Measurements from ENCODE around the gene SCRN2. TPM values are rescaled to one million over a fixed set of nuclear protein-coding genes. Genes with fewer than 3 reads are reported as not detected.

The SCRN2 gene
- total RNA-seq, 1 donor from 2014 or later, result 30.9 TPM

DNA sequence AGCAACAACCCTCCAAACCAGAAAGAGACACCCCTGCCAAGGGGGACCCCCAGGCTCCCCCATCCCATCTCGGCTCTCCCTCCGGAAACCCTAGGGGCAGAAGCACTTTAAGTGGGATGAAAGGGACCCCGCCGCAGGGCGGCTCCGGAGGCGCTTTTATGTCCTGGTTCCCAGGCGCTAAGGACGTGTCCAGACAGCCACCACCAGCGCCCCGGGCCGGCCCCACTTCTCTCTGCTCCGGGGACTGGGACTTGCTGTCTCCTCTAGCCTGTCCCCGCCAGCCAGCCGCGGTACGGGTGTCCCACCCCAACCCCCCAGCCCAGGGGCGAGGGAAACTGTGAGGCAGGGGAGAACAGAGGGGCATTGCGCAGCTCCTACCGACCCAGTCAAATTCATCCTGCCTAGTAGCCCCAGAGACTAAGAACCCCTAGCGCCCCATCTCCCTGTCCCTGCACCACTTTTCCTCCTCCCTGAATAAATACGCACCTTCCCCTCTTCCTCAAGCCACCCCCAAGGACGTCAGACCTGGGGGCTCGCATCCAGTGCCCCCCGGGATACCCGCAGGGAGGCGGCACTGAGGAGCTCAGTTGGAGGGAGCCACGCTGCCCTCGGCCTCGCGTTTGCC lies 5.8 kb upstream of the SCRN2 start:
- intact Hi-C loops (cut with DNase I), result no loop called here
- DNase-seq (no peak), ATAC-seq (no peak)
- Histone ChIP-seq H3K9me3 (no peaks in the 10 kb centered on the region), H3K4me1 (peaks cover 58% of the 10 kb centered on the region), H3K27me3 (ENCODE audit: low read depth) (peaks cover 75% of the 10 kb centered on the region), H3K36me3 (no peaks in the 10 kb centered on the region), H3K27ac (no peak overlapping the region), H3K4me3 (no peak overlapping the region)
- TF ChIP-seq, protein P1, sequence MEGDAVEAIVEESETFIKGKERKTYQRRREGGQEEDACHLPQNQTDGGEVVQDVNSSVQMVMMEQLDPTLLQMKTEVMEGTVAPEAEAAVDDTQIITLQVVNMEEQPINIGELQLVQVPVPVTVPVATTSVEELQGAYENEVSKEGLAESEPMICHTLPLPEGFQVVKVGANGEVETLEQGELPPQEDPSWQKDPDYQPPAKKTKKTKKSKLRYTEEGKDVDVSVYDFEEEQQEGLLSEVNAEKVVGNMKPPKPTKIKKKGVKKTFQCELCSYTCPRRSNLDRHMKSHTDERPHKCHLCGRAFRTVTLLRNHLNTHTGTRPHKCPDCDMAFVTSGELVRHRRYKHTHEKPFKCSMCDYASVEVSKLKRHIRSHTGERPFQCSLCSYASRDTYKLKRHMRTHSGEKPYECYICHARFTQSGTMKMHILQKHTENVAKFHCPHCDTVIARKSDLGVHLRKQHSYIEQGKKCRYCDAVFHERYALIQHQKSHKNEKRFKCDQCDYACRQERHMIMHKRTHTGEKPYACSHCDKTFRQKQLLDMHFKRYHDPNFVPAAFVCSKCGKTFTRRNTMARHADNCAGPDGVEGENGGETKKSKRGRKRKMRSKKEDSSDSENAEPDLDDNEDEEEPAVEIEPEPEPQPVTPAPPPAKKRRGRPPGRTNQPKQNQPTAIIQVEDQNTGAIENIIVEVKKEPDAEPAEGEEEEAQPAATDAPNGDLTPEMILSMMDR (IDR thresholded peaks at IDR 0.05), result no peak

DNA sequence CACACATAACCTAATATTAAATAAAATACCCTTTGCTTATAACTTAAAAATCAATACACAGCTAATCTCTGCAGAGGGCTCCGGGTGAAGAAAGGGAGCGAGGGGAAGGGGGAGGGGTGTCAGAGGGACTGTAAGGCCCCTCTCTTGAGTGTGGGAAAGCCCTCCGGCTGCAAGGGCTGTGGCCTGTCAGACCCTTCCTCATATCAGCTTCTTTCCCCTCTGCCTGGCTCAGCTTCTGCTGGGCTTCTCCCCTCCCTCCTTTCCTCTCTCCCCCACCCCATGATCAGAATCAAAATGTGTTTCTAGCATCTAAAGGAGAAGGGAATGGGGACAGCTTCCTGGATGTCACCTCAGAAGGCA lies 4.6 kb upstream of the SCRN2 start:
- H3K27ac ChIP-seq, result no peak overlapping the region
- no peak overlapping the region for H3K4me3 ChIP-seq
- intact Hi-C loops (cut with DNase I), result no loop called here
- peaks cover 65% of the 10 kb centered on the region for H3K27me3 ChIP-seq (ENCODE audit: low read depth)
- DNase-seq (no peak), ATAC-seq (no peak)
- no peaks in the 10 kb centered on the region for H3K9me3 ChIP-seq
- TF ChIP-seq, protein P1 (IDR thresholded peaks at IDR 0.05), result no peak
- H3K4me1 ChIP-seq, result peaks cover 54% of the 10 kb centered on the region
- no peaks in the 10 kb centered on the region for H3K36me3 ChIP-seq

DNA sequence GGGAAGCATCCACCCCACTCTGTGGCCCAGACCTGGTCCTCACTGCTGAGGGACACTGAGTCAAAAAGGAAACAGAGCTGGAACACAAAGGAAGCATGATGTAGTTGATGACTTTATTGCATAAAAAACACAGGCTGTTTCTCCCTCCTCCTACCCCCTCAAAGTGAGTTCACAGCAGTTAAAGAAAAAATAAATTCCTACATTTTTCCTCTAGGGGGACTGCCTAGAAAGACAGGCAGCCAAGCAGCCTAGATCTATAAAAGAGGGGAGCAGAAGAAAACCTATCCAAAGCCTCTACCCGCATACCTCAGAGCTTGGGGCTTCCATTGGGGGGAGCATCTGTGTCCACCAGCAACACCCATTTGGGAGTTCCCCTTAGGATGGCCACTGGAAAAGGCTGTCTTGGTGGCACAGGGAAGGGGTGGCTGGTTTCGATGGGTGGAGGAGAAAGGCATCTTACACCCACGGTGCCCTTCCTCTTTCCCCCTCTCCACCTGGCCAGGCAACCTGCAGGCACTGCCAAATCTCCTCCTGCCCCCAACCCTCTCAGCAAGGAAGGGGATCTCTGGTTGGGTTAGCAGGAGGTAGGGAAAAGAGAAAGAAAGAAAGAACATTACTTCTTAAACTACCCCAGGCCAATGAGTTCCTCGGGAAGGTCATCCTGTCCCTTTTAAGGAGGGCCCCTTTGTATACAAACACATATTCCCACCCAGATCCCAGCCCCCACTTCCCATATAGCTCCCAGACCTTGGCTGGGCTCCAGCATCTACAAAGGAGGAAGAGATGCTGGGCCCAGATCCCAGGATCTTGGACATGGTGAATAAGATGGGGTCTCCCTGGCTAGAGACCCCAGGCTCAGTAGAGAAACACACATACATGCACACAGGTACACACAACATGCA lies 4.0 kb upstream of the SCRN2 start:
- no peaks in the 10 kb centered on the region for H3K9me3 ChIP-seq
- TF ChIP-seq, protein P1 (IDR thresholded peaks at IDR 0.05), result no peak
- intact Hi-C loops (cut with DNase I), result loop anchor here (5.0 kb wide), 1 partner anchor 47 kb away; no protein-coding TSS in a partner anchor
- DNase-seq (no peak), ATAC-seq (no peak)
- H3K4me3 ChIP-seq, result no peak overlapping the region
- peaks cover 59% of the 10 kb centered on the region for H3K27me3 ChIP-seq (ENCODE audit: low read depth)
- H3K36me3 ChIP-seq, result no peaks in the 10 kb centered on the region
- H3K27ac ChIP-seq, result no peak overlapping the region
- H3K4me1 ChIP-seq, result peaks cover 56% of the 10 kb centered on the region

DNA sequence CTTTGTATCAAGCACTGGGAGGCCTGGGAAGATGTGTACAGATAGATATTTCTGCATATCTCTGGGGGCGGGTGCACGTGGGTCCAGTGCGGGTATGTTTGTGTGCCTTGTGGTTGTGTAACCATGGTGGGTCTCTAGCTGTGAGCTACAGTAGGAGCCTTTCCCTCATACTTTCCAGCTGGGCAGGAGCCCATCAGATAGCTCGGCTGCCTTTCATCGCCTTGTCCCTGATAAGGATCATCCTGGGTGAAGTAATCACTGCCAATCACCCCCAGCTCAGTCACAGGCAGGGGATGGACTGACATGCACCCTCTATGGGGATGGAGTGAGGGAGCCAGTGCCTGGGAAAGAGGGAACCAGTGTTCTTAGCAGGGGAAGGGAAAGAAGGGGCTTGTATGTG lies 3.2 kb upstream of the SCRN2 start:
- intact Hi-C loops (cut with DNase I), result loop anchor here (5.0 kb wide), 1 partner anchor 48 kb away; no protein-coding TSS in a partner anchor
- peaks cover 52% of the 10 kb centered on the region for H3K27me3 ChIP-seq (ENCODE audit: low read depth)
- DNase-seq (no peak), ATAC-seq (no peak)
- no peaks in the 10 kb centered on the region for H3K36me3 ChIP-seq
- H3K4me1 ChIP-seq, result peaks cover 64% of the 10 kb centered on the region
- H3K27ac ChIP-seq, result no peak overlapping the region
- TF ChIP-seq, protein P1 (IDR thresholded peaks at IDR 0.05), result no peak
- no peaks in the 10 kb centered on the region for H3K9me3 ChIP-seq
- H3K4me3 ChIP-seq, result no peak overlapping the region

DNA sequence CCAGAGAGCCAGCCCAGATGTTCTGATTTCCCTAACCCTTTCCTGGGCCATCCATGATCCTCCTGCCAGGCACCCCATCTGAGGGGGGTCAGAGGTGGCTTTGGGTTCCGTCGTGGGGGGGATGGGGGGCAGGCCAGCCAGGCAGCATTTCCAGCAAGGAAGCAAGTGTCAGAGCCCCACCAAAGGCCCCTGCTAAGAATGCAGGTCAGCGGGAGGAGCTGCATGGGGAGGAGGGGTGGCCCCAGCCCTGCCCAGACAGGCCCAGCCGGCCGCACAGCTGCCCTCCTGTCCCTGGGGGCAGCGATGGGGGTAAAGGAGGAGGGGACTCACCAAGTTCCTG lies 2.3 kb upstream of the SCRN2 start:
- ATAC-seq (no peak), DNase-seq (no peak)
- H3K27ac ChIP-seq, result no peak overlapping the region
- TF ChIP-seq, protein P1 (IDR thresholded peaks at IDR 0.05), result no peak
- peaks cover 44% of the 10 kb centered on the region for H3K27me3 ChIP-seq (ENCODE audit: low read depth)
- H3K9me3 ChIP-seq, result no peaks in the 10 kb centered on the region
- H3K36me3 ChIP-seq, result peaks cover 5% of the 10 kb centered on the region
- H3K4me1 ChIP-seq, result peaks cover 66% of the 10 kb centered on the region
- intact Hi-C loops (cut with DNase I), result loop anchor here (5.0 kb wide), 1 partner anchor 49 kb away; no protein-coding TSS in a partner anchor
- no peak overlapping the region for H3K4me3 ChIP-seq
